NCI-H82 (cell line): Measurements from ENCODE around the gene IL27RA.
"Not testable (repeated sequence)": the region's sequence is repeated elsewhere in the genome, so short reads cannot be mapped to it uniquely, and the experiment has no call there.

Experiments used
- DNase-seq: peaks from one replicate; lab custom pipeline; 2025; lab: John Stamatoyannopoulos, UW

IL27RA gene

GRCh38 chr19:13999085-13999484 lies 32.5 kb upstream of the IL27RA start:
- DNase-seq, result no peak

- DNase-seq, result no peak
Measured at GRCh38 chr19:14000691-14001375, 30.7 kb upstream of the IL27RA start.

GRCh38 chr19:14002571-14003250 lies 28.9 kb upstream of the IL27RA start:
- no peak for DNase-seq

GRCh38 chr19:14003251-14004055 lies 28.1 kb upstream of the IL27RA start:
- DNase-seq, result no peak

GRCh38 chr19:14004619-14005348 lies 26.8 kb upstream of the IL27RA start:
- no peak for DNase-seq

GRCh38 chr19:14005349-14006084 lies 26.0 kb upstream of the IL27RA start:
- DNase-seq, result peak; percentile 96

GRCh38 chr19:14006085-14006765 lies 25.3 kb upstream of the IL27RA start, which contains the start of gene RFX1:
Gene RFX1, minus strand, starts transcription at chr19:14006320. Its CDS starts 12,477 bp downstream, at chr19:13993843.
- peak; percentile 100 for DNase-seq

GRCh38 chr19:14006766-14007562 lies 24.6 kb upstream of the IL27RA start:
- DNase-seq, result peak; percentile 98

- DNase-seq, result no peak
Measured at GRCh38 chr19:14012378-14012915, 19.1 kb upstream of the IL27RA start.

GRCh38 chr19:14015524-14016035 lies 16.0 kb upstream of the IL27RA start:
- no peak for DNase-seq

- DNase-seq, result no peak
Measured at GRCh38 chr19:14019100-14019499, 12.5 kb upstream of the IL27RA start.

GRCh38 chr19:14019739-14020138 lies 11.8 kb upstream of the IL27RA start:
- DNase-seq, result not testable (repeated sequence)

- peak; percentile 88 for DNase-seq
Measured at GRCh38 chr19:14021474-14021873, 10.1 kb upstream of the IL27RA start.

- DNase-seq, result no peak
Measured at GRCh38 chr19:14022469-14022868, 9.1 kb upstream of the IL27RA start.

GRCh38 chr19:14023404-14024235 lies 7.9 kb upstream of the IL27RA start:
- DNase-seq, result peak; percentile 81

- DNase-seq, result not testable (repeated sequence)
Measured at GRCh38 chr19:14026652-14027192, 4.8 kb upstream of the IL27RA start.

GRCh38 chr19:14027856-14028450 lies 3.6 kb upstream of the IL27RA start, which contains the start of gene RLN3:
Gene RLN3, plus strand, starts transcription at chr19:14028148. Its CDS starts 57 bp downstream, at chr19:14028205.
- DNase-seq, result no peak

- DNase-seq, result peak; percentile 76
Measured at GRCh38 chr19:14028901-14029300, 2.7 kb upstream of the IL27RA start.
